HL-60 (cell line): ENCODE results near the gene SRSF8.

Experiments used
- GABPA ChIP-seq: IDR thresholded peaks from 2 replicates; pipeline ENCODE4 v1.6.1; 2012; ENCODE audit warnings: low read depth
- POLR2AphosphoS5 ChIP-seq: IDR thresholded peaks from 2 replicates; pipeline ENCODE4 v1.6.1; 2012; ENCODE audit warnings: low read depth
- SPI1 ChIP-seq: IDR thresholded peaks from 2 replicates; pipeline ENCODE4 v1.6.1; 2012; ENCODE audit warnings: low read depth, mild to moderate bottlenecking, borderline replicate concordance
- TF ChIP-seq, protein P1 (sequence below): IDR thresholded peaks from one replicate; pipeline ENCODE4 v1.5.1; 2011; ENCODE audit warnings: low read length, control low read depth, inconsistent platforms; ENCODE audit not compliant: insufficient read depth
- TF ChIP-seq, protein P2 (sequence below): IDR thresholded peaks from 2 replicates; pipeline ENCODE4 v1.6.1; 2012; ENCODE audit warnings: low read depth; ENCODE audit not compliant: insufficient replicate concordance

DNA sequence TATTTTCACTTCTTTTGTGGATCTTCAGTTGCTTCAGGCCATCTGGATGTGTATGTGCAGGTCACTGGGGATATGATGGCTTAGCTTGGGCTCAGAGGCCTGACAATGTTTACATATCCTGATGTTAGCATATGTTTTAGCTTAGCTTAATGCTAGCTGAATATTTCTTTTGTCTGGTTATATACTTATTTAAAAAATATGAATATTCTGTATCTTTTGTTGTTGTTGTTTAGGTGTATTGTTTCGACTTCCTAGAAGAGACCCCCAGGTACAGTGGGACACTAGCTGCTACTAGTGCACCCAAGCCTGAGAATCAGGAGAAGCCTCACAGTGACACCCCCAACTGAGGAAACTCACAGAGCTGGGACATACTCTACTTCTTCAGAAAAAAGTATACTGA, 41.8 kb upstream of the SRSF8 start, which contains the start of gene KDM4E:
- no peak for TF ChIP-seq GABPA
- TF ChIP-seq, protein P1, sequence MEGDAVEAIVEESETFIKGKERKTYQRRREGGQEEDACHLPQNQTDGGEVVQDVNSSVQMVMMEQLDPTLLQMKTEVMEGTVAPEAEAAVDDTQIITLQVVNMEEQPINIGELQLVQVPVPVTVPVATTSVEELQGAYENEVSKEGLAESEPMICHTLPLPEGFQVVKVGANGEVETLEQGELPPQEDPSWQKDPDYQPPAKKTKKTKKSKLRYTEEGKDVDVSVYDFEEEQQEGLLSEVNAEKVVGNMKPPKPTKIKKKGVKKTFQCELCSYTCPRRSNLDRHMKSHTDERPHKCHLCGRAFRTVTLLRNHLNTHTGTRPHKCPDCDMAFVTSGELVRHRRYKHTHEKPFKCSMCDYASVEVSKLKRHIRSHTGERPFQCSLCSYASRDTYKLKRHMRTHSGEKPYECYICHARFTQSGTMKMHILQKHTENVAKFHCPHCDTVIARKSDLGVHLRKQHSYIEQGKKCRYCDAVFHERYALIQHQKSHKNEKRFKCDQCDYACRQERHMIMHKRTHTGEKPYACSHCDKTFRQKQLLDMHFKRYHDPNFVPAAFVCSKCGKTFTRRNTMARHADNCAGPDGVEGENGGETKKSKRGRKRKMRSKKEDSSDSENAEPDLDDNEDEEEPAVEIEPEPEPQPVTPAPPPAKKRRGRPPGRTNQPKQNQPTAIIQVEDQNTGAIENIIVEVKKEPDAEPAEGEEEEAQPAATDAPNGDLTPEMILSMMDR = no peak
- TF ChIP-seq, protein P2, sequence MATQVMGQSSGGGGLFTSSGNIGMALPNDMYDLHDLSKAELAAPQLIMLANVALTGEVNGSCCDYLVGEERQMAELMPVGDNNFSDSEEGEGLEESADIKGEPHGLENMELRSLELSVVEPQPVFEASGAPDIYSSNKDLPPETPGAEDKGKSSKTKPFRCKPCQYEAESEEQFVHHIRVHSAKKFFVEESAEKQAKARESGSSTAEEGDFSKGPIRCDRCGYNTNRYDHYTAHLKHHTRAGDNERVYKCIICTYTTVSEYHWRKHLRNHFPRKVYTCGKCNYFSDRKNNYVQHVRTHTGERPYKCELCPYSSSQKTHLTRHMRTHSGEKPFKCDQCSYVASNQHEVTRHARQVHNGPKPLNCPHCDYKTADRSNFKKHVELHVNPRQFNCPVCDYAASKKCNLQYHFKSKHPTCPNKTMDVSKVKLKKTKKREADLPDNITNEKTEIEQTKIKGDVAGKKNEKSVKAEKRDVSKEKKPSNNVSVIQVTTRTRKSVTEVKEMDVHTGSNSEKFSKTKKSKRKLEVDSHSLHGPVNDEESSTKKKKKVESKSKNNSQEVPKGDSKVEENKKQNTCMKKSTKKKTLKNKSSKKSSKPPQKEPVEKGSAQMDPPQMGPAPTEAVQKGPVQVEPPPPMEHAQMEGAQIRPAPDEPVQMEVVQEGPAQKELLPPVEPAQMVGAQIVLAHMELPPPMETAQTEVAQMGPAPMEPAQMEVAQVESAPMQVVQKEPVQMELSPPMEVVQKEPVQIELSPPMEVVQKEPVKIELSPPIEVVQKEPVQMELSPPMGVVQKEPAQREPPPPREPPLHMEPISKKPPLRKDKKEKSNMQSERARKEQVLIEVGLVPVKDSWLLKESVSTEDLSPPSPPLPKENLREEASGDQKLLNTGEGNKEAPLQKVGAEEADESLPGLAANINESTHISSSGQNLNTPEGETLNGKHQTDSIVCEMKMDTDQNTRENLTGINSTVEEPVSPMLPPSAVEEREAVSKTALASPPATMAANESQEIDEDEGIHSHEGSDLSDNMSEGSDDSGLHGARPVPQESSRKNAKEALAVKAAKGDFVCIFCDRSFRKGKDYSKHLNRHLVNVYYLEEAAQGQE = no peak
- TF ChIP-seq POLR2AphosphoS5 = no peak
- no peak for TF ChIP-seq SPI1
